PC-3 (cell line): ENCODE results near the gene CARD19.

ENCODE experiments used
- CTCF ChIP-seq: fragments of 300-600 bp; sonication (generic); conservative IDR thresholded peaks from 2 replicates; pipeline ENCODE4 v1.5.1; 2017; ENCODE audit warnings: antibody characterized with exemption, low read depth, mild to moderate bottlenecking, low read length
- EZH2 ChIP-seq: fragments of 300-600 bp; sonication (generic); IDR thresholded peaks from one replicate; pipeline ENCODE4 v1.6.1; 2017; ENCODE audit warnings: antibody characterized with exemption, mild to moderate bottlenecking, low read length; ENCODE audit not compliant: unreplicated experiment
- EZH2phosphoT487 ChIP-seq: fragments of 300-600 bp; sonication (generic); IDR thresholded peaks from 2 replicates; pipeline ENCODE4 v1.6.1; 2018; ENCODE audit warnings: mild to moderate bottlenecking, antibody characterized with exemption, low read length, borderline replicate concordance

GRCh38 chr9:93072383-93072795 lies 23.6 kb upstream of the CARD19 start:
- TF ChIP-seq CTCF, result no peak
- no peak for TF ChIP-seq EZH2phosphoT487
- TF ChIP-seq EZH2, result no peak
